Measurements from ENCODE around the gene CYSRT1.

DNA sequence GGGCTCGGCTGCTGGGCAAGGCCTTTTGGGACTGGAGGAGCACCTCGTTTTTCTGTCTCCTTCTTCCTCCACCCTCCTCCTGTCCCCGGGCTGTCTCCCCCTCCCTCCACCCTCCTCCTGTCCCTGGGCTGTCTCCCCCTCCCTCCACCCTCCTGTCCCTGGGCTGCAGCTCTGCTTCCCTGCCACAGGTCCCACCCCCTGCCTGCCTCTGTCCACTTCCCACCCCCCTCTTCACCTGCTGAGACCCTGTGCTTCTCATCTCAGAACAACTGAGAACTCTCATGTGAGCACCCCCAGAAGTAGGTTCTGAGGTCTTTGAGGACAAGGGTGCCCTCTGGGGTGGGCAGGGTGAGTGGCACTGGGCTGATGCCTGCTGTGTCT is 46.7 kb downstream of the CYSRT1 start:
- TF ChIP-seq FOXM1 (IDR thresholded peaks at IDR 0.05; ENCODE audit: borderline replicate concordance, low read depth) = no peak
- TF ChIP-seq, protein P1, sequence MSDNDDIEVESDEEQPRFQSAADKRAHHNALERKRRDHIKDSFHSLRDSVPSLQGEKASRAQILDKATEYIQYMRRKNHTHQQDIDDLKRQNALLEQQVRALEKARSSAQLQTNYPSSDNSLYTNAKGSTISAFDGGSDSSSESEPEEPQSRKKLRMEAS (IDR thresholded peaks at IDR 0.05) = no peak
- TF ChIP-seq EGR1 (IDR thresholded peaks at IDR 0.05) = no peak
- TF ChIP-seq RAD21 (IDR thresholded peaks at IDR 0.05; ENCODE audit: low read depth) = no peak
